WERI-Rb-1 (cell line): ENCODE measurements around the gene OR2AT4.

Source experiments
- DNase-seq: peaks from one replicate; pipeline ENCODE4 v3.0.0-alpha.2; 2020
- H3K27ac ChIP-seq: fragments of 250-450 bp; sonication (Bioruptor Pico); 2 replicates; pipeline ENCODE4 v1.5.1; 2020; ENCODE audit warnings: mild to moderate bottlenecking, moderate library complexity
- H3K27me3 ChIP-seq: fragments of 250-450 bp; sonication (Bioruptor Pico); 2 replicates; pipeline ENCODE4 v1.5.1; 2021; ENCODE audit warnings: mild to moderate bottlenecking, low read depth, moderate library complexity; ENCODE audit not compliant: insufficient read depth, severe bottlenecking
- H3K36me3 ChIP-seq: fragments of 250-450 bp; sonication (Bioruptor Pico); 2 replicates; pipeline ENCODE4 v1.5.1; 2020; ENCODE audit warnings: mild to moderate bottlenecking, moderate library complexity
- H3K4me3 ChIP-seq: 2 replicates; pipeline ENCODE4 v1.5.1; 2011; ENCODE audit warnings: low read depth, mild to moderate bottlenecking, control low read depth, low read length
- H3K9me3 ChIP-seq: fragments of 250-450 bp; sonication (Bioruptor Pico); 2 replicates; pipeline ENCODE4 v1.5.1; 2021; ENCODE audit warnings: mild to moderate bottlenecking, moderate library complexity; ENCODE audit not compliant: severe bottlenecking
- CTCF ChIP-seq: IDR thresholded peaks from 2 replicates; pipeline ENCODE4 v1.5.1; 2011; ENCODE audit warnings: low read depth, mild to moderate bottlenecking, control low read depth, inconsistent platforms, low read length

OR2AT4 gene

DNA sequence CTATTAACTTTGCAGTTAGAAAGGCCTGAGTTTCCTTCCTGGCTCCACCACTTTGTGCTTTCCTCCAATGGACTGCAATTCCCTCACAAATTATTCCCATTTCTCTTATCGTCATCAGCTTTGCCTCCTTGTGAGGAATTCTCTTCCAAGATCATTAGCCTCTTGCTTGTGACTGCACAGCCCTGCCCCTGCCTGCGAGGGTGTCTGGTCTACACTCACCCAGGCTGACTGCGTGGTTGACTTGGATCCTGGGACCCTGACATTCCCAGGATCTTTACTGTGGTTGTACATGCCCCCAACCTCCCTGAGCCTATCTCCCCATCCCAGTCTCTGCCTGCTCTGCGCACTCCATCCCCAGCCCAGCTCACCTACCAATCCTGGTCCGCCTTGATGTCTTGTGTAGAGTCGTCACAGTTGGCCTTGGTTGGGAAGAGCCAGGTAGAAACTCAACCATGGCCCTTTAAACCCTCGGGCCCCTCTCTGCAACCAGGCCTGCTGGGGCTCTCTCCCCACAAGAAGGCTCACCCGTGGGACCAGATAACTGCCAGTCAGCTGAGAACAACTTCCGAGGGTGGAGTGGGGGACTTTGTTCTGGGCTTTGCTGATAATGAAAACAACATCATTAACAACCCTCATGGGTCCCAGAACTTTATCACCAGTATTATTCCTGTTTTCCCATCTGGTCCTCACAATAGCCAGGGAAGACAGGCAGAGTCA is at the start of gene OR2AT4:
OR2AT4 (minus strand) TSS at position 421 of the 717 bp plus-strand sequence.
- H3K36me3 ChIP-seq: no peaks in the 10 kb centered on the region
- no peaks in the 10 kb centered on the region for H3K27me3 ChIP-seq
- H3K9me3 ChIP-seq: no peaks in the 10 kb centered on the region
- no peak for DNase-seq
- no peak within 1 kb of the TSS for H3K27ac ChIP-seq
- H3K4me3 ChIP-seq: no peak within 1 kb of the TSS
- TF ChIP-seq CTCF: no peak

- no peaks in the 10 kb centered on the region for H3K36me3 ChIP-seq
- no peaks in the 10 kb centered on the region for H3K9me3 ChIP-seq
- H3K4me3 ChIP-seq: no peak overlapping the region
- H3K27ac ChIP-seq: no peak overlapping the region
- no peak for TF ChIP-seq CTCF
- no peaks in the 10 kb centered on the region for H3K27me3 ChIP-seq
- no peak for DNase-seq
Observed at GRCh38 chr11:75145972-75146519, 49.4 kb upstream of the OR2AT4 start.

GRCh38 chr11:75145196-75145971 is 48.7 kb upstream of the OR2AT4 start:
- no peaks in the 10 kb centered on the region for H3K36me3 ChIP-seq
- TF ChIP-seq CTCF: no peak
- H3K27ac ChIP-seq: no peak overlapping the region
- no peaks in the 10 kb centered on the region for H3K27me3 ChIP-seq
- H3K9me3 ChIP-seq: no peaks in the 10 kb centered on the region
- H3K4me3 ChIP-seq: no peak overlapping the region
- no peak for DNase-seq

DNA sequence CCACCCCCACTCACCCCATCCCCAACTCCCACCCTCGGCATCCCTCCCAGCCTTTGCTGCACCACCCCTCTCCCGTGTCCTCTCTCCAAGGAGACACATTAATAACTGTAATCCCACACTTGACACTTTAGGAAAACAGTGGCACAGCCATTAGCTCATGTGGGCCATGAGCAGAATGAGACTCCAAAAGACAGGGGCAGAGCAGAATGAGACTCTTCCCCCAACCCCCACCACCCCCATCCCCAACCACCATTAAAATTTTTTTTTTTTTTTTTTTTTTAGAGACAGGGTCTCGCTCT is 48.0 kb upstream of the OR2AT4 start:
- Histone ChIP-seq H3K27ac (no peak overlapping the region), H3K9me3 (no peaks in the 10 kb centered on the region), H3K27me3 (no peaks in the 10 kb centered on the region), H3K36me3 (no peaks in the 10 kb centered on the region), H3K4me3 (no peak overlapping the region)
- DNase-seq: no peak
- TF ChIP-seq CTCF: no peak

- no peaks in the 10 kb centered on the region for H3K27me3 ChIP-seq
- TF ChIP-seq CTCF: no peak
- no peak for DNase-seq
- no peak overlapping the region for H3K4me3 ChIP-seq
- no peaks in the 10 kb centered on the region for H3K36me3 ChIP-seq
- no peaks in the 10 kb centered on the region for H3K9me3 ChIP-seq
- H3K27ac ChIP-seq: no peak overlapping the region
Observed at GRCh38 chr11:75143420-75143731, 46.7 kb upstream of the OR2AT4 start.
